Measurements from ENCODE around the gene KLF12. TPM values are rescaled to one million over a fixed set of nuclear protein-coding genes. Genes with fewer than 3 reads are reported as not detected.

Gene KLF12
- total and polyA plus RNA-seq, 7 donors = 0.46 to 16.1 (median 12.2) TPM

- Histone ChIP-seq H3K36me3 (no peaks in the 10 kb centered on the region), H3K4me1 (peaks cover 0 to 49% (median 30%) of the 10 kb centered on the region in 4 donors), H3K9me3 (no peaks in the 10 kb centered on the region), H3K4me3 (no peak overlapping the region), H3K27ac (peak overlapping the region in 3 of 4 donors; percentile 25 to 98 (median 95)), H3K27me3 (no peaks in the 10 kb centered on the region)
- intact Hi-C loops (cut with DNase I) = loop anchor here (5.0 to 10.0 kb wide), 4 partner anchors 52 to 362 kb away; no protein-coding TSS in a partner anchor
- WGBS, 2 donors = 10 to 39% methylated on average over 5 of the region's 5 CpGs
- no peak for TF ChIP-seq POLR2A (IDR thresholded peaks at IDR 0.05)
- DNase-seq = no peak
Observed at GRCh38 chr13:74129500-74130191, 4.6 kb downstream of the KLF12 start.

DNA sequence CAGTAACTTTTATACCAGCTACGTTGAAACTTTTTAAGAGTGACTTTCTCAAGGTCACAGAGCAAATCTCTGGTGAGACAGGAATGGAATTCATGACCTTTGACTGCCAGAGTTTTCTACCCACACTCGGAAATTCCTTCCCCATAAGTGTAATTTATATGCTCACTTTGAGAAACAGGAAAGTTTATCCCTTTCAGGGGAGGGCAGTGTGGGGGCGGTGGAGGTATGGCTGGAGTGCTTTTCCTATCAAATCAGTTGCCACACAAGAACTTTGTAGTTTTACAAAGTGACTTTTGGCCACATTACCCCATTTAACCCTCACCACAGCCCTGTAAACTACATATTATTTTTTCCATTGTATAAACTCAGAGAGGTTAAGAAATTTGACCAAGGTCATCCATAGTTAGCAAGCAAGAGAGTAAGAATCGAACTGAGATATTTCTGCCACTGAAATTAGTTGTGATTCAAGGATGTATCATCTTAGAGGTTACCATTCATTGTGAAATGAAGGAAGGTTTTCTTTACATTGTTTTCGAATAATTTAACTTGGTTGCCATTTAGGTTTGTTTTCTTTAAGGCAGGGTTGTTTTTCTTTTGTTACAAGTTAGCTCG lies 5.9 kb downstream of the KLF12 start:
- 64 to 70% methylated on average over 6 of the region's 6 CpGs for WGBS, 2 donors
- Histone ChIP-seq H3K4me1 (peaks cover 0 to 49% (median 31%) of the 10 kb centered on the region in 4 donors), H3K27ac (peak overlapping the region in 2 of 4 donors; percentile 44 to 46), H3K4me3 (no peak overlapping the region), H3K9me3 (no peaks in the 10 kb centered on the region), H3K27me3 (no peaks in the 10 kb centered on the region), H3K36me3 (no peaks in the 10 kb centered on the region)
- DNase-seq = no peak
- intact Hi-C loops (cut with DNase I) = no loop called here
- TF ChIP-seq POLR2AphosphoS5 (IDR thresholded peaks at IDR 0.05) (no peak), POLR2A (IDR thresholded peaks at IDR 0.05) (no peak), CTCF (IDR thresholded peaks at IDR 0.05) (no peak), EP300 (IDR thresholded peaks at IDR 0.05) (no peak)

DNA sequence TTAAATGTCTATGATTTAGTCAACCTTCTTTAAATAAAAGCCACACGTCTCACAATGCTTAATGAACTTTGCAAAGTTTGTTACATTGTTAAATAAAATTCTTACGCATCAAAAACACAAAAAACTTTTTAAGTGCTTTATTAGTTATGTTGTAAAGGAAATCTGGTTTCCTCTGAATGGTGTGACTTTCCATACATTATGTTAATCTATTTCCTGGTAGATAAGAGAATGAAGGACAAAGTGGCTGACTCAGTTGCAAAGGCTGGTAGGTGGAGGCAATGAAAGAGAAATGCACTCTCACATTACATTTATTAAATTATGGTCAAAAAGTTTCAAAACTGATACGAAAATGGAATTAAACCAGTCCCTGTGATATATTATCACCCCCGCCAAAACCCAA lies 15.9 kb downstream of the KLF12 start:
- Histone ChIP-seq H3K4me3 (no peak overlapping the region), H3K9me3 (peaks cover 0 to 5% (median 2%) of the 10 kb centered on the region in 4 donors), H3K4me1 (peaks cover 0 to 8% (median 0%) of the 10 kb centered on the region in 4 donors), H3K27me3 (no peaks in the 10 kb centered on the region), H3K27ac (no peak overlapping the region), H3K36me3 (no peaks in the 10 kb centered on the region)
- TF ChIP-seq EP300 (IDR thresholded peaks at IDR 0.05) = no peak
- TF ChIP-seq CTCF (IDR thresholded peaks at IDR 0.05) = no peak
- no peak for TF ChIP-seq POLR2AphosphoS5 (IDR thresholded peaks at IDR 0.05)
- TF ChIP-seq POLR2A (IDR thresholded peaks at IDR 0.05) = no peak
- WGBS, 2 donors = 98% methylated on average over 4 of the region's 4 CpGs
- no peak for DNase-seq
- intact Hi-C loops (cut with DNase I) = no loop called here

- intact Hi-C loops (cut with DNase I) = no loop called here
- Histone ChIP-seq H3K27ac (no peak overlapping the region), H3K4me1 (peaks cover 0 to 5% (median 4%) of the 10 kb centered on the region in 4 donors), H3K4me3 (no peak overlapping the region), H3K36me3 (no peaks in the 10 kb centered on the region), H3K9me3 (peaks cover 0 to 5% (median 2%) of the 10 kb centered on the region in 4 donors), H3K27me3 (no peaks in the 10 kb centered on the region)
- WGBS, 2 donors = 67 to 96% methylated on average over 2 of the region's 2 CpGs
- no peak for TF ChIP-seq POLR2A (IDR thresholded peaks at IDR 0.05)
- TF ChIP-seq EP300 (IDR thresholded peaks at IDR 0.05) = no peak
- no peak for TF ChIP-seq CTCF (IDR thresholded peaks at IDR 0.05)
- no peak for TF ChIP-seq POLR2AphosphoS5 (IDR thresholded peaks at IDR 0.05)
- DNase-seq = no peak
Observed at GRCh38 chr13:74117207-74117705, 16.9 kb downstream of the KLF12 start.

DNA sequence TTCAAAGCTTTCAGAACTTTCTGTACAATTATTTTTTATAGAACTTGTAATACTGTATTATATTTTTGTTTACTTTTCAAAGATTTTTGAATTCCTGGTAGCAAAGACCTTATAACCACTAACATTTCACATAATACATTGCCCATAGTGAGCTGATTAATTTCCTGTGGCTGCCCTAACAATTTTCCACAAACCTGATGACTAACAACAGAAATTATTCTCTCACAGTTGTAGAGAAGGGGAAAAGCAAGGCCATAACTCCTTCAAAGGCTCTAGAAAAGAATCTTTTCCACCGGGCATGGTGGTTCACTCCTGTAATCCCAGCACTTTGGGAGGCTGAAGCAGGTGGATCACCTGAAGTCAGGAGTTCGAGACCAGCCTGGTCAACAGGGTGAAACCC lies 19.1 kb downstream of the KLF12 start:
- H3K27me3 ChIP-seq = no peaks in the 10 kb centered on the region
- DNase-seq = no peak
- TF ChIP-seq POLR2A (IDR thresholded peaks at IDR 0.05) (no peak), CTCF (IDR thresholded peaks at IDR 0.05) (no peak), POLR2AphosphoS5 (IDR thresholded peaks at IDR 0.05) (no peak), EP300 (IDR thresholded peaks at IDR 0.05) (no peak)
- WGBS, 2 donors = 46 to 91% methylated on average over 2 of the region's 2 CpGs
- H3K27ac ChIP-seq = no peak overlapping the region
- H3K9me3 ChIP-seq = peaks cover 0 to 5% (median 2%) of the 10 kb centered on the region in 4 donors
- H3K4me3 ChIP-seq = no peak overlapping the region
- intact Hi-C loops (cut with DNase I) = no loop called here
- peaks cover 0 to 15% (median 13%) of the 10 kb centered on the region in 4 donors for H3K4me1 ChIP-seq
- H3K36me3 ChIP-seq = no peaks in the 10 kb centered on the region
